GM23338 (cell line): Measurements from ENCODE around the gene MAP7D3. TPM values are rescaled to one million over a fixed set of nuclear protein-coding genes. Genes with fewer than 3 reads are reported as not detected.

ENCODE experiments used
- ATAC-seq: fragments of 200-7000 bp; cut with Tn5 transposase; 3 replicates; pipeline ENCODE4 v1.9.1; 2020
- DNase-seq: peaks from one replicate; pipeline ENCODE4 v3.0.0-alpha.2; 2015; ENCODE audit warnings: low spot score
- H2AFZ ChIP-seq: fragments of 200-600 bp; sonication (generic); 2 replicates; pipeline ENCODE4 v1.8.0; 2016; ENCODE audit warnings: antibody characterized with exemption, mild to moderate bottlenecking, moderate library complexity
- H3F3A ChIP-seq: fragments of 200-600 bp; sonication (generic); replicated peaks from 2 replicates; pipeline ENCODE4 v1.8.0; 2017; ENCODE audit warnings: antibody characterized with exemption, mixed run types, low read depth
- H3K27ac ChIP-seq: fragments of 200-600 bp; sonication (generic); 2 replicates; pipeline ENCODE4 v1.6.1; 2016; ENCODE audit warnings: low read depth
- H3K27me3 ChIP-seq: fragments of 200-600 bp; sonication (generic); 2 replicates; pipeline ENCODE4 v1.8.0; 2016; ENCODE audit warnings: mild to moderate bottlenecking, mixed run types, moderate library complexity; ENCODE audit not compliant: insufficient read depth
- H3K36me3 ChIP-seq: fragments of 200-600 bp; sonication (generic); 2 replicates; pipeline ENCODE4 v1.8.0; 2016; ENCODE audit warnings: mild to moderate bottlenecking; ENCODE audit not compliant: insufficient read depth
- H3K4me1 ChIP-seq: fragments of 200-600 bp; sonication (generic); 2 replicates; pipeline ENCODE4 v1.8.0; 2016; ENCODE audit warnings: mild to moderate bottlenecking, moderate library complexity; ENCODE audit not compliant: insufficient read depth
- H3K4me2 ChIP-seq: fragments of 200-600 bp; sonication (generic); 2 replicates; pipeline ENCODE4 v1.7.1; 2017; ENCODE audit warnings: mixed run types
- H3K4me3 ChIP-seq: fragments of 200-600 bp; sonication (generic); 2 replicates; pipeline ENCODE4 v1.6.1; 2016; ENCODE audit warnings: mixed run types
- H3K79me2 ChIP-seq: fragments of 200-600 bp; sonication (generic); replicated peaks from 2 replicates; pipeline ENCODE4 v1.8.0; 2017; ENCODE audit warnings: mild to moderate bottlenecking; ENCODE audit not compliant: insufficient read depth
- H3K9me2 ChIP-seq: fragments of 200-600 bp; sonication (generic); 2 replicates; pipeline ENCODE4 v1.8.0; 2017; ENCODE audit not compliant: insufficient read depth
- H4K20me1 ChIP-seq: fragments of 200-600 bp; sonication (generic); replicated peaks from 2 replicates; pipeline ENCODE4 v1.8.0; 2017; ENCODE audit warnings: mild to moderate bottlenecking; ENCODE audit not compliant: insufficient read depth
- H3K27ac Mint-ChIP-seq: 2 replicates; pipeline ENCODE4 v1.8.0; 2020; ENCODE audit warnings: inconsistent platforms, mild to moderate bottlenecking, moderate library complexity, mixed read lengths
- H3K27me3 Mint-ChIP-seq: 3 replicates; pipeline ENCODE4 v1.8.0; 2022; ENCODE audit warnings: low read depth, mild to moderate bottlenecking, moderate library complexity, mixed read lengths, inconsistent platforms; ENCODE audit not compliant: insufficient read depth, poor library complexity
- H3K36me3 Mint-ChIP-seq: 3 replicates; pipeline ENCODE4 v1.8.0; 2021; ENCODE audit warnings: low read depth, mild to moderate bottlenecking, inconsistent platforms, moderate library complexity, mixed read lengths
- H3K4me1 Mint-ChIP-seq: 3 replicates; pipeline ENCODE4 v1.8.0; 2020; ENCODE audit warnings: mild to moderate bottlenecking, inconsistent platforms, mixed read lengths
- H3K4me3 Mint-ChIP-seq: 3 replicates; pipeline ENCODE4 v1.8.0; 2021; ENCODE audit warnings: moderate library complexity, mild to moderate bottlenecking, inconsistent platforms, mixed read lengths
- H3K9me3 Mint-ChIP-seq: 3 replicates; pipeline ENCODE4 v1.8.0; 2020; ENCODE audit warnings: moderate library complexity, mild to moderate bottlenecking, inconsistent platforms, mixed read lengths
- CREB1 ChIP-seq: fragments of 250-450 bp; sonication (Bioruptor Pico); IDR thresholded peaks from 2 replicates; pipeline ENCODE4 v1.5.0; 2020; ENCODE audit warnings: low read depth, mild to moderate bottlenecking, moderate library complexity
- CTCF ChIP-seq, 2 experiments: fragments of 200-600 bp in 1 of 2; sonication (generic) in 1 of 2; conservative IDR thresholded peaks; 2 replicates each; pipeline versions ENCODE4 v1.5.1 to v1.6.1; 2016 to 2017; ENCODE audit warnings: antibody characterized with exemption in 2 of 2, low read depth in 2 of 2, mild to moderate bottlenecking in 2 of 2, moderate library complexity in 1 of 2
- ETS1 ChIP-seq: IDR thresholded peaks from 2 replicates; pipeline ENCODE4 v1.6.1; 2016; ENCODE audit warnings: antibody characterized with exemption
- EZH2 ChIP-seq: fragments of 200-600 bp; sonication (generic); IDR thresholded peaks from one replicate; pipeline ENCODE4 v1.8.0; 2017; ENCODE audit warnings: antibody characterized with exemption, mild to moderate bottlenecking, low read depth; ENCODE audit not compliant: unreplicated experiment
- EZH2phosphoT487 ChIP-seq: fragments of 200-600 bp; sonication (generic); IDR thresholded peaks from one replicate; pipeline ENCODE4 v1.8.1; 2018; ENCODE audit warnings: antibody characterized with exemption; ENCODE audit not compliant: unreplicated experiment
- JUNB ChIP-seq: IDR thresholded peaks from one replicate; pipeline ENCODE4 v1.6.1; 2016; ENCODE audit warnings: antibody characterized with exemption; ENCODE audit not compliant: unreplicated experiment
- NANOG ChIP-seq: IDR thresholded peaks from 2 replicates; pipeline ENCODE4 v1.6.1; 2016; ENCODE audit warnings: antibody characterized with exemption, borderline replicate concordance
- POLR2AphosphoS5 ChIP-seq: IDR thresholded peaks from 2 replicates; pipeline ENCODE4 v1.6.1; 2016; ENCODE audit warnings: antibody characterized with exemption, low read depth
- STAT1 ChIP-seq: IDR thresholded peaks from one replicate; pipeline ENCODE4 v1.6.1; 2016; ENCODE audit warnings: antibody characterized with exemption; ENCODE audit not compliant: unreplicated experiment
- ZNF114 ChIP-seq: fragments of 250-450 bp; sonication (Bioruptor Pico); IDR thresholded peaks from 2 replicates; pipeline ENCODE4 v1.5.0; 2020; ENCODE audit warnings: mild to moderate bottlenecking, moderate library complexity
- ZNF331 ChIP-seq: fragments of 250-450 bp; sonication (Bioruptor Pico); IDR thresholded peaks from 2 replicates; pipeline ENCODE4 v1.5.0; 2020; ENCODE audit warnings: low read depth, mild to moderate bottlenecking, moderate library complexity
- polyA plus RNA-seq: library from polyadenylated mRNA; unstranded; fragments of >200 nt; fragmentation: Nextera tagmentation; extraction: Ambion mirVana; gene quantifications from 2 replicates; pipeline ENCODE4 v1.2.1, GENCODE V29; 2016
- total RNA-seq: library from RNA; depleted of rRNA; stranded (reverse); fragments of >200 nt; shearing (Covaris generic); gene quantifications from 2 replicates; pipeline ENCODE4 v1.2.3, GENCODE V29; 2014
- TF ChIP-seq, protein P1 (sequence below): IDR thresholded peaks from one replicate; pipeline ENCODE4 v1.6.1; 2018; ENCODE audit warnings: antibody characterized with exemption; ENCODE audit not compliant: unreplicated experiment
- TF ChIP-seq, protein P2 (sequence below): fragments of 250-450 bp; sonication (Bioruptor Pico); IDR thresholded peaks from 2 replicates; pipeline ENCODE4 v1.5.0; 2020; ENCODE audit warnings: mild to moderate bottlenecking, moderate library complexity

Gene MAP7D3
- total and polyA plus RNA-seq, 2 experiments from 2014 or later, result 14.5 to 33.4 TPM

DNA sequence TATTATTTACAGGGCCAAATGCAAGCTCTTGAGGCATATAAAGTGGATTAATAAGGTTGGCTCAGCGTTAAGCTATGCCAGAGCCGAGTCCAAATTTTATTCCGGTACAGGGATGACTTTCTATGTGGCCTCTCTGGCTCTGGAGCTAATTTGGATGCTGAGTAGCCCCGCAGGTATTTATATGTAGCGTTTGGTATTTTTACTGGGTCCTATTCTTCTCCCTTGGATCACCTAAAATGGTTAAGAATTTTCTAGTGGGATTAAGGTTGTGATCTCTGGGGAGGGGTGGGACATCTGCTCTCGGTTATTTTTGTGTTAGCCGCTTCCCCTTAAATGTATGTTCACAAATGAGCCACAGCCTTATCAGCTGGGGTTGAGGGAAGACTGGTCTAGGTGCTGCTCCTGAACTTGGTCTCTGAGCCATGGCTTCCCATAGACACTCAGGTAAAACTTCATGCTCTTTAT lies 54.5 kb downstream of the MAP7D3 start:
- Mint-ChIP-seq H3K9me3 (no peaks in the 10 kb centered on the region), H3K4me3 (no peak overlapping the region), H3K4me1 (peaks cover 17% of the 10 kb centered on the region), H3K27me3 (no peaks in the 10 kb centered on the region), H3K36me3 (no peaks in the 10 kb centered on the region), H3K27ac (no peak overlapping the region)
- Histone ChIP-seq H3K9me2 (no peaks in the 10 kb centered on the region), H3K36me3 (no peaks in the 10 kb centered on the region), H3K27me3 (no peaks in the 10 kb centered on the region), H3K27ac (no peak overlapping the region), H3F3A (no peaks in the 10 kb centered on the region), H4K20me1 (no peaks in the 10 kb centered on the region), H3K79me2 (no peaks in the 10 kb centered on the region), H3K4me3 (no peak overlapping the region), H3K4me1 (no peaks in the 10 kb centered on the region; the same call in 1 of the 2 replicates), H3K4me2 (no peak overlapping the region), H2AFZ (no peak overlapping the region)
- DNase-seq (no peak), ATAC-seq (no peak)
- TF ChIP-seq, protein P1, sequence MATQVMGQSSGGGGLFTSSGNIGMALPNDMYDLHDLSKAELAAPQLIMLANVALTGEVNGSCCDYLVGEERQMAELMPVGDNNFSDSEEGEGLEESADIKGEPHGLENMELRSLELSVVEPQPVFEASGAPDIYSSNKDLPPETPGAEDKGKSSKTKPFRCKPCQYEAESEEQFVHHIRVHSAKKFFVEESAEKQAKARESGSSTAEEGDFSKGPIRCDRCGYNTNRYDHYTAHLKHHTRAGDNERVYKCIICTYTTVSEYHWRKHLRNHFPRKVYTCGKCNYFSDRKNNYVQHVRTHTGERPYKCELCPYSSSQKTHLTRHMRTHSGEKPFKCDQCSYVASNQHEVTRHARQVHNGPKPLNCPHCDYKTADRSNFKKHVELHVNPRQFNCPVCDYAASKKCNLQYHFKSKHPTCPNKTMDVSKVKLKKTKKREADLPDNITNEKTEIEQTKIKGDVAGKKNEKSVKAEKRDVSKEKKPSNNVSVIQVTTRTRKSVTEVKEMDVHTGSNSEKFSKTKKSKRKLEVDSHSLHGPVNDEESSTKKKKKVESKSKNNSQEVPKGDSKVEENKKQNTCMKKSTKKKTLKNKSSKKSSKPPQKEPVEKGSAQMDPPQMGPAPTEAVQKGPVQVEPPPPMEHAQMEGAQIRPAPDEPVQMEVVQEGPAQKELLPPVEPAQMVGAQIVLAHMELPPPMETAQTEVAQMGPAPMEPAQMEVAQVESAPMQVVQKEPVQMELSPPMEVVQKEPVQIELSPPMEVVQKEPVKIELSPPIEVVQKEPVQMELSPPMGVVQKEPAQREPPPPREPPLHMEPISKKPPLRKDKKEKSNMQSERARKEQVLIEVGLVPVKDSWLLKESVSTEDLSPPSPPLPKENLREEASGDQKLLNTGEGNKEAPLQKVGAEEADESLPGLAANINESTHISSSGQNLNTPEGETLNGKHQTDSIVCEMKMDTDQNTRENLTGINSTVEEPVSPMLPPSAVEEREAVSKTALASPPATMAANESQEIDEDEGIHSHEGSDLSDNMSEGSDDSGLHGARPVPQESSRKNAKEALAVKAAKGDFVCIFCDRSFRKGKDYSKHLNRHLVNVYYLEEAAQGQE, result no peak
- TF ChIP-seq CTCF (conservative IDR thresholded peaks at IDR 0.05; ENCODE audit: low read depth in 2 of 2), result no peak
- no peak for TF ChIP-seq CREB1
- no peak for TF ChIP-seq ZNF114 (CRISPR knock-in tag)
- TF ChIP-seq ZNF331 (CRISPR knock-in tag), result no peak
- no peak for TF ChIP-seq EZH2
- no peak for TF ChIP-seq JUNB
- no peak for TF ChIP-seq EZH2phosphoT487
- TF ChIP-seq, protein P2, sequence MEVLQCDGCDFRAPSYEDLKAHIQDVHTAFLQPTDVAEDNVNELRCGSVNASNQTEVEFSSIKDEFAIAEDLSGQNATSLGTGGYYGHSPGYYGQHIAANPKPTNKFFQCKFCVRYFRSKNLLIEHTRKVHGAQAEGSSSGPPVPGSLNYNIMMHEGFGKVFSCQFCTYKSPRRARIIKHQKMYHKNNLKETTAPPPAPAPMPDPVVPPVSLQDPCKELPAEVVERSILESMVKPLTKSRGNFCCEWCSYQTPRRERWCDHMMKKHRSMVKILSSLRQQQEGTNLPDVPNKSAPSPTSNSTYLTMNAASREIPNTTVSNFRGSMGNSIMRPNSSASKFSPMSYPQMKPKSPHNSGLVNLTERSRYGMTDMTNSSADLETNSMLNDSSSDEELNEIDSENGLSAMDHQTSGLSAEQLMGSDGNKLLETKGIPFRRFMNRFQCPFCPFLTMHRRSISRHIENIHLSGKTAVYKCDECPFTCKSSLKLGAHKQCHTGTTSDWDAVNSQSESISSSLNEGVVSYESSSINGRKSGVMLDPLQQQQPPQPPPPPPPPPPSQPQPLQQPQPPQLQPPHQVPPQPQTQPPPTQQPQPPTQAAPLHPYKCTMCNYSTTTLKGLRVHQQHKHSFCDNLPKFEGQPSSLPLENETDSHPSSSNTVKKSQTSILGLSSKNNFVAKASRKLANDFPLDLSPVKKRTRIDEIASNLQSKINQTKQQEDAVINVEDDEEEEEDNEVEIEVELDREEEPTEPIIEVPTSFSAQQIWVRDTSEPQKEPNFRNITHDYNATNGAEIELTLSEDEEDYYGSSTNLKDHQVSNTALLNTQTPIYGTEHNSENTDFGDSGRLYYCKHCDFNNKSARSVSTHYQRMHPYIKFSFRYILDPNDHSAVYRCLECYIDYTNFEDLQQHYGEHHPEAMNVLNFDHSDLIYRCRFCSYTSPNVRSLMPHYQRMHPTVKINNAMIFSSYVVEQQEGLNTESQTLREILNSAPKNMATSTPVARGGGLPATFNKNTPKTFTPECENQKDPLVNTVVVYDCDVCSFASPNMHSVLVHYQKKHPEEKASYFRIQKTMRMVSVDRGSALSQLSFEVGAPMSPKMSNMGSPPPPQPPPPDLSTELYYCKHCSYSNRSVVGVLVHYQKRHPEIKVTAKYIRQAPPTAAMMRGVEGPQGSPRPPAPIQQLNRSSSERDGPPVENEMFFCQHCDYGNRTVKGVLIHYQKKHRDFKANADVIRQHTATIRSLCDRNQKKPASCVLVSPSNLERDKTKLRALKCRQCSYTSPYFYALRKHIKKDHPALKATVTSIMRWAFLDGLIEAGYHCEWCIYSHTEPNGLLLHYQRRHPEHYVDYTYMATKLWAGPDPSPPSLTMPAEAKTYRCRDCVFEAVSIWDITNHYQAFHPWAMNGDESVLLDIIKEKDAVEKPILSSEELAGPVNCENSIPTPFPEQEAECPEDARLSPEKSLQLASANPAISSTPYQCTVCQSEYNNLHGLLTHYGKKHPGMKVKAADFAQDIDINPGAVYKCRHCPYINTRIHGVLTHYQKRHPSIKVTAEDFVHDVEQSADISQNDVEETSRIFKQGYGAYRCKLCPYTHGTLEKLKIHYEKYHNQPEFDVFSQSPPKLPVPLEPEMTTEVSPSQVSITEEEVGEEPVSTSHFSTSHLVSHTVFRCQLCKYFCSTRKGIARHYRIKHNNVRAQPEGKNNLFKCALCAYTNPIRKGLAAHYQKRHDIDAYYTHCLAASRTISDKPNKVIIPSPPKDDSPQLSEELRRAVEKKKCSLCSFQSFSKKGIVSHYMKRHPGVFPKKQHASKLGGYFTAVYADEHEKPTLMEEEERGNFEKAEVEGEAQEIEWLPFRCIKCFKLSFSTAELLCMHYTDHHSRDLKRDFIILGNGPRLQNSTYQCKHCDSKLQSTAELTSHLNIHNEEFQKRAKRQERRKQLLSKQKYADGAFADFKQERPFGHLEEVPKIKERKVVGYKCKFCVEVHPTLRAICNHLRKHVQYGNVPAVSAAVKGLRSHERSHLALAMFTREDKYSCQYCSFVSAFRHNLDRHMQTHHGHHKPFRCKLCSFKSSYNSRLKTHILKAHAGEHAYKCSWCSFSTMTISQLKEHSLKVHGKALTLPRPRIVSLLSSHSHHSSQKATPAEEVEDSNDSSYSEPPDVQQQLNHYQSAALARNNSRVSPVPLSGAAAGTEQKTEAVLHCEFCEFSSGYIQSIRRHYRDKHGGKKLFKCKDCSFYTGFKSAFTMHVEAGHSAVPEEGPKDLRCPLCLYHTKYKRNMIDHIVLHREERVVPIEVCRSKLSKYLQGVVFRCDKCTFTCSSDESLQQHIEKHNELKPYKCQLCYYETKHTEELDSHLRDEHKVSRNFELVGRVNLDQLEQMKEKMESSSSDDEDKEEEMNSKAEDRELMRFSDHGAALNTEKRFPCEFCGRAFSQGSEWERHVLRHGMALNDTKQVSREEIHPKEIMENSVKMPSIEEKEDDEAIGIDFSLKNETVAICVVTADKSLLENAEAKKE, result no peak
- no peak for TF ChIP-seq ETS1
- no peak for TF ChIP-seq NANOG
- TF ChIP-seq POLR2AphosphoS5, result no peak
- no peak for TF ChIP-seq STAT1
